Sigmoid colon (tissue), 7 donors: Measurements from ENCODE around the gene ALPG. TPM values are rescaled to one million over a fixed set of nuclear protein-coding genes. Genes with fewer than 3 reads are reported as not detected.
"Not testable (repeated sequence)": the region's sequence is repeated elsewhere in the genome, so short reads cannot be mapped to it uniquely, and the experiment has no call there.

Experiments used
- DNase-seq: peaks from one replicate; pipeline ENCODE4 v3.0.0-alpha.2; 2019
- H3K27ac ChIP-seq, 4 donors: fragments of 200-600 bp; sonication (generic); one replicate each; pipeline ENCODE4 v1.5.1; 2016 to 2019; ENCODE audit warnings: mild to moderate bottlenecking in 1 of 4
- H3K27me3 ChIP-seq, 3 donors: fragments of 200-600 bp; sonication (generic); one replicate each; pipeline ENCODE4 v1.5.1; 2019; ENCODE audit warnings: mild to moderate bottlenecking in 1 of 3
- H3K36me3 ChIP-seq, 4 donors: fragments of 200-600 bp; sonication (generic); one replicate each; pipeline ENCODE4 v1.5.1; 2016 to 2019
- H3K4me1 ChIP-seq, 4 donors: fragments of 200-600 bp; sonication (generic); one replicate each; pipeline ENCODE4 v1.5.1; 2017 to 2019
- H3K4me3 ChIP-seq, 4 donors: fragments of 200-600 bp; sonication (generic); one replicate each; pipeline ENCODE4 v1.5.1; 2017 to 2019; ENCODE audit warnings: mild to moderate bottlenecking in 2 of 4, moderate library complexity in 1 of 4
- H3K9me3 ChIP-seq, 4 donors: fragments of 200-600 bp in 3 of 4; sonication (generic) in 3 of 4; one replicate each; pipeline versions ENCODE4 v1.5.1 to v1.6.1; 2013 to 2019
- CTCF ChIP-seq, 4 experiments: fragments of 450-650 bp in 3 of 4; fragments of 200-600 bp in 1 of 4; IDR thresholded peaks; one replicate each; pipeline ENCODE4 v1.5.1; 2016 to 2019; ENCODE audit warnings: antibody characterized with exemption in 4 of 4, mild to moderate bottlenecking in 3 of 4, moderate library complexity in 2 of 4
- EP300 ChIP-seq, 4 donors: sonication (generic); formaldehyde crosslinking; IDR thresholded peaks; one replicate each; pipeline ENCODE4 v1.6.1; 2017; ENCODE audit warnings: antibody characterized with exemption in 4 of 4
- POLR2A ChIP-seq, 2 donors: fragments of 450-650 bp; IDR thresholded peaks; one replicate each; pipeline ENCODE4 v1.6.1; 2016; ENCODE audit warnings: antibody characterized with exemption in 2 of 2, mild to moderate bottlenecking in 2 of 2, moderate library complexity in 2 of 2
- POLR2AphosphoS5 ChIP-seq, 4 donors: sonication (generic); formaldehyde crosslinking; IDR thresholded peaks; one replicate each; pipeline ENCODE4 v1.6.1; 2017; ENCODE audit warnings: antibody characterized with exemption in 4 of 4
- WGBS, 2 donors: extraction: QIAGEN DNeasy Blood & Tissue Kit; methylation state at CpG; one replicate each; pipeline ENCODE4 v1.1.7; 2013; 5-methylcytosine and 5-hydroxymethylcytosine counted together
- intact Hi-C: fragments of 100-400 bp; cut with DNase I; formaldehyde crosslinking; loops from one replicate; pipeline ENCODE4 v1.15.1; 2023
- polyA plus RNA-seq, 3 donors: library from polyadenylated mRNA; stranded (reverse); fragments of 200-250 nt; gene quantifications; one replicate each; pipeline ENCODE4 v1.2.3, GENCODE V29; 2013
- total RNA-seq, 4 donors: library from RNA; depleted of rRNA; stranded (reverse); fragments of >200 nt; gene quantifications; one replicate each; pipeline ENCODE4 v1.1.0, GENCODE V29; 2016
- donor health status: healthy with polysubstance abuse.
- donor health status: Bipolar disorder and iron deficiency.
- donor health status: healthy.

ALPG gene
- total and polyA plus RNA-seq, 7 donors: 0.10 TPM; not detected in 6

GRCh38 chr2:232382331-232383225 is 24.1 kb upstream of the ALPG start:
- WGBS, 2 donors: 46 to 70% methylated on average over 18 of the region's 18 CpGs
- H3K27me3 ChIP-seq: peaks cover 12 to 71% (median 35%) of the 10 kb centered on the region in 3 donors

GRCh38 chr2:232384466-232384865 is 22.2 kb upstream of the ALPG start:
- H3K27ac ChIP-seq: no peak overlapping the region
- DNase-seq: no peak
- TF ChIP-seq CTCF (IDR thresholded peaks at IDR 0.05): no peak
- no peak for TF ChIP-seq POLR2AphosphoS5 (IDR thresholded peaks at IDR 0.05)
- TF ChIP-seq EP300 (IDR thresholded peaks at IDR 0.05): no peak
- TF ChIP-seq POLR2A (IDR thresholded peaks at IDR 0.05): no peak
- intact Hi-C loops: no loop called here
- no peaks in the 10 kb centered on the region for H3K9me3 ChIP-seq
- H3K36me3 ChIP-seq: no peaks in the 10 kb centered on the region
- 79 to 90% methylated on average over 1 of the region's 1 CpG for WGBS, 2 donors
- H3K27me3 ChIP-seq: peaks cover 24 to 90% (median 54%) of the 10 kb centered on the region in 3 donors
- H3K4me1 ChIP-seq: peaks cover 0 to 25% (median 17%) of the 10 kb centered on the region in 4 donors
- H3K4me3 ChIP-seq: no peak overlapping the region

More at GRCh38 chr2:232382331-232383225, 24.1 kb upstream of the ALPG start:
- H3K36me3 ChIP-seq: no peaks in the 10 kb centered on the region
- H3K27ac ChIP-seq: no peak overlapping the region
- intact Hi-C loops: no loop called here
- no peaks in the 10 kb centered on the region for H3K9me3 ChIP-seq
- no peak overlapping the region for H3K4me3 ChIP-seq
- H3K4me1 ChIP-seq: peaks cover 0 to 15% (median 7%) of the 10 kb centered on the region in 4 donors
- TF ChIP-seq POLR2A (IDR thresholded peaks at IDR 0.05) (no peak), CTCF (IDR thresholded peaks at IDR 0.05) (no peak), EP300 (IDR thresholded peaks at IDR 0.05) (no peak), POLR2AphosphoS5 (IDR thresholded peaks at IDR 0.05) (no peak)
- DNase-seq: no peak

- DNase-seq, H3K36me3 ChIP-seq, H3K4me3 ChIP-seq, H3K27ac ChIP-seq, intact Hi-C loops, H3K9me3 ChIP-seq: not testable (repeated sequence)
- peaks cover 24 to 92% (median 54%) of the 10 kb centered on the region in 3 donors for H3K27me3 ChIP-seq
- H3K4me1 ChIP-seq: peaks cover 0 to 25% (median 17%) of the 10 kb centered on the region in 4 donors
These were observed 21.6 kb upstream of the ALPG start for GRCh38 chr2:232385058-232385457.

- DNase-seq: no peak
- intact Hi-C loops: no loop called here
- Histone ChIP-seq H3K27me3 (peaks cover 24 to 95% (median 54%) of the 10 kb centered on the region in 3 donors), H3K36me3 (no peaks in the 10 kb centered on the region), H3K27ac (no peak overlapping the region), H3K4me1 (peaks cover 0 to 25% (median 17%) of the 10 kb centered on the region in 4 donors), H3K9me3 (no peaks in the 10 kb centered on the region), H3K4me3 (no peak overlapping the region)
- no peak for TF ChIP-seq EP300 (IDR thresholded peaks at IDR 0.05)
- no peak for TF ChIP-seq CTCF (IDR thresholded peaks at IDR 0.05)
- no peak for TF ChIP-seq POLR2A (IDR thresholded peaks at IDR 0.05)
- TF ChIP-seq POLR2AphosphoS5 (IDR thresholded peaks at IDR 0.05): no peak
- WGBS, 2 donors: 12 to 18% methylated on average over 24 of the region's 24 CpGs
These were observed 20.8 kb upstream of the ALPG start for GRCh38 chr2:232385660-232386489.

GRCh38 chr2:232386490-232386739 is 20.2 kb upstream of the ALPG start:
- H3K27ac ChIP-seq: no peak overlapping the region
- WGBS, 2 donors: 16 to 18% methylated on average over 23 of the region's 23 CpGs
- no peak overlapping the region for H3K4me3 ChIP-seq
- H3K9me3 ChIP-seq: no peaks in the 10 kb centered on the region
- peaks cover 0 to 25% (median 17%) of the 10 kb centered on the region in 4 donors for H3K4me1 ChIP-seq
- TF ChIP-seq CTCF (IDR thresholded peaks at IDR 0.05): no peak
- TF ChIP-seq POLR2A (IDR thresholded peaks at IDR 0.05): no peak
- TF ChIP-seq EP300 (IDR thresholded peaks at IDR 0.05): no peak
- no peak for TF ChIP-seq POLR2AphosphoS5 (IDR thresholded peaks at IDR 0.05)
- DNase-seq: no peak
- H3K36me3 ChIP-seq: no peaks in the 10 kb centered on the region
- H3K27me3 ChIP-seq: peaks cover 24 to 95% (median 54%) of the 10 kb centered on the region in 3 donors
- intact Hi-C loops: no loop called here
